Left colon (tissue), 2 donors: Measurements from ENCODE around the gene ITGAV. TPM values are rescaled to one million over a fixed set of nuclear protein-coding genes. Genes with fewer than 3 reads are reported as not detected.
A peak's percentile ranks its signal among the peaks of the same experiment; 100 is the strongest.

Experiments used
- ATAC-seq: fragments of 200-7000 bp; cut with Tn5 transposase; one replicate; pipeline ENCODE4 v1.9.1; 2020; ENCODE audit warnings: mild to moderate bottlenecking, moderate library complexity
- DNase-seq, 2 donors: peaks; one replicate each; pipeline ENCODE4 v3.0.0-alpha.2; 2020
- intact Hi-C, 2 donors: fragments of 100-400 bp; cut with DNase I in 1 of 2; cut with micrococcal nuclease in 1 of 2; formaldehyde crosslinking; loops; one replicate each; pipeline versions ENCODE4 v1.11.2 to v1.14.0; 2022; cut with DNase I, micrococcal nuclease
- total RNA-seq, 2 donors: library from RNA; stranded (reverse); fragmentation: NEBNext Ultra II Directional; extraction: Animal tissue kit (Norgen Biotek cat#: 25700); gene quantifications; one replicate each; pipeline ENCODE4 v1.2.1, GENCODE V29; 2021
- donor health status: DM: no; HTN: no; CAD: no.
- donor health status: DM: yes; HTN: yes; CAD: no.

ITGAV gene
- total RNA-seq, 2 donors from 2014 or later = 39.6 to 50.8 TPM

- intact Hi-C loops = loop anchor here in 1 of 2 donors (5.0 kb wide), 1 partner anchor 134 kb away; no protein-coding TSS in a partner anchor
- DNase-seq (no peak), ATAC-seq (peak; percentile 11)
Observed at GRCh38 chr2:186641132-186641806, 51.4 kb downstream of the ITGAV start.

GRCh38 chr2:186641807-186642321 lies 52.0 kb downstream of the ITGAV start:
- intact Hi-C loops = loop anchor here in 1 of 2 donors (5.0 kb wide), 1 partner anchor 135 kb away; no protein-coding TSS in a partner anchor
- DNase-seq (peak in 1 of 2 donors; percentile 14), ATAC-seq (peak; percentile 89)

- intact Hi-C loops = loop anchor here in 1 of 2 donors (5.0 kb wide), 1 partner anchor 137 kb away; no protein-coding TSS in a partner anchor
- DNase-seq (no peak), ATAC-seq (no peak)
Observed at GRCh38 chr2:186644791-186645190, 54.9 kb downstream of the ITGAV start.

- ATAC-seq = no peak
- intact Hi-C loops = no loop called here
- DNase-seq = no peak
Observed at GRCh38 chr2:186645999-186646398, 56.1 kb downstream of the ITGAV start.

- DNase-seq (no peak), ATAC-seq (no peak)
- intact Hi-C loops = no loop called here
Observed at GRCh38 chr2:186648130-186648529, 58.3 kb downstream of the ITGAV start.

GRCh38 chr2:186653511-186653910 lies 63.7 kb downstream of the ITGAV start:
- no peak for ATAC-seq
- DNase-seq = no peak
- intact Hi-C loops = no loop called here

GRCh38 chr2:186659383-186659782 lies 69.5 kb downstream of the ITGAV start:
- DNase-seq = no peak
- intact Hi-C loops = no loop called here
- ATAC-seq = no peak

GRCh38 chr2:186664385-186665043 lies 74.7 kb downstream of the ITGAV start:
- intact Hi-C loops = no loop called here
- DNase-seq (no peak), ATAC-seq (no peak)

GRCh38 chr2:186669146-186669545 lies 79.3 kb downstream of the ITGAV start:
- no peak for ATAC-seq
- intact Hi-C loops = no loop called here
- no peak for DNase-seq

- DNase-seq (no peak), ATAC-seq (no peak)
- intact Hi-C loops = no loop called here
Observed at GRCh38 chr2:186670831-186671230, 81.0 kb downstream of the ITGAV start.

- ATAC-seq = no peak
- intact Hi-C loops = no loop called here
- DNase-seq = no peak
Observed at GRCh38 chr2:186675380-186675779, 85.5 kb downstream of the ITGAV start.

- intact Hi-C loops = no loop called here
- no peak for ATAC-seq
- no peak for DNase-seq
Observed at GRCh38 chr2:186683341-186683740, 93.5 kb downstream of the ITGAV start.

- intact Hi-C loops = no loop called here
- no peak for DNase-seq
- ATAC-seq = no peak
Observed at GRCh38 chr2:186687807-186688211, 98.0 kb downstream of the ITGAV start.

- ATAC-seq (no peak), DNase-seq (no peak)
- intact Hi-C loops = no loop called here
Observed at GRCh38 chr2:186688813-186689212, 99.0 kb downstream of the ITGAV start.

- ATAC-seq (no peak), DNase-seq (no peak)
- intact Hi-C loops = no loop called here
Observed at GRCh38 chr2:186690786-186691185, 100.9 kb downstream of the ITGAV start.

- intact Hi-C loops = no loop called here
- no peak for ATAC-seq
- no peak for DNase-seq
Observed at GRCh38 chr2:186691231-186691630, 101.4 kb downstream of the ITGAV start.

- DNase-seq (no peak), ATAC-seq (no peak)
- intact Hi-C loops = no loop called here
Observed at GRCh38 chr2:186691900-186692299, 102.0 kb downstream of the ITGAV start.

GRCh38 chr2:186693446-186693832 lies 103.6 kb downstream of the ITGAV start:
- DNase-seq = no peak
- ATAC-seq = no peak
- intact Hi-C loops = no loop called here

GRCh38 chr2:186695081-186695756 lies 105.4 kb downstream of the ITGAV start:
- ATAC-seq (no peak), DNase-seq (no peak)

GRCh38 chr2:186696290-186696689 lies 106.4 kb downstream of the ITGAV start:
- intact Hi-C loops = no loop called here
- no peak for DNase-seq
- ATAC-seq = no peak

More at GRCh38 chr2:186695081-186695756, 105.4 kb downstream of the ITGAV start:
- intact Hi-C loops = no loop called here
